IMR-90 (cell line): Measurements from ENCODE around the gene NFKBIZ. TPM values are rescaled to one million over a fixed set of nuclear protein-coding genes. Genes with fewer than 3 reads are reported as not detected.

ENCODE experiments used
- ATAC-seq: fragments of 200-7000 bp; cut with Tn5 transposase; 2 replicates; pipeline ENCODE4 v1.9.1; 2020; ENCODE audit warnings: low read depth, mild to moderate bottlenecking, moderate library complexity
- BruUV-seq: library from RNA; stranded (reverse); fragments of 400-500 nt; replicated peaks from 2 replicates; lab custom pipeline; 2021; lab: Mats Ljungman, UMichigan
- CTCF ChIA-PET: fragments of 300-600 bp; formaldehyde crosslinking; extraction: SDS; loops from one replicate; lab custom pipeline; 2021; ENCODE audit warnings: antibody characterized with exemption; lab: Yijun Ruan, JAX
- POLR2A ChIA-PET: fragments of 300-600 bp; sonication (Branson Sonifier 250); formaldehyde crosslinking; loops from one replicate; lab custom pipeline; 2022; ENCODE audit warnings: antibody characterized with exemption; ENCODE audit not compliant: unreplicated experiment; lab: Charles Lee
- DNase-seq: peaks from one replicate; pipeline ENCODE4 v3.0.0; 2013
- H2AFZ ChIP-seq: replicated peaks from 2 replicates; pipeline ENCODE3; 2013; ENCODE audit warnings: low read length, mild to moderate bottlenecking; ENCODE audit not compliant: poor library complexity
- H2AK5ac ChIP-seq: 2 replicates; pipeline ENCODE4 v1.6.1; 2013; ENCODE audit warnings: low read depth, low read length, inconsistent platforms
- H2AK9ac ChIP-seq: replicated peaks from 2 replicates; pipeline ENCODE3; 2013; ENCODE audit warnings: mild to moderate bottlenecking, low read depth, low read length, moderate library complexity; ENCODE audit not compliant: poor library complexity
- H2BK120ac ChIP-seq: 2 replicates; pipeline ENCODE4 v1.6.1; 2013; ENCODE audit warnings: low read depth, low read length, inconsistent platforms
- H2BK15ac ChIP-seq: 3 replicates; pipeline ENCODE4 v1.6.1; 2013; ENCODE audit warnings: low read depth, low read length, inconsistent platforms
- H2BK20ac ChIP-seq: 2 replicates; pipeline ENCODE4 v1.6.1; 2013; ENCODE audit warnings: low read depth, mild to moderate bottlenecking, inconsistent platforms, low read length, moderate library complexity
- H2BK5ac ChIP-seq: 2 replicates; pipeline ENCODE4 v1.6.1; 2013; ENCODE audit warnings: mild to moderate bottlenecking, low read depth, low read length, inconsistent platforms; ENCODE audit not compliant: poor library complexity, severe bottlenecking
- H3K14ac ChIP-seq: replicated peaks from 2 replicates; pipeline ENCODE4 v1.6.1; 2013; ENCODE audit warnings: low read depth, low read length, inconsistent platforms
- H3K18ac ChIP-seq: 2 replicates; pipeline ENCODE4 v1.6.1; 2013; ENCODE audit warnings: low read depth, low read length, control low read depth
- H3K23ac ChIP-seq: 2 replicates; pipeline ENCODE4 v1.6.1; 2013; ENCODE audit warnings: low read depth, low read length, inconsistent platforms
- H3K27ac ChIP-seq: 2 replicates; pipeline ENCODE4 v1.5.1; 2013; ENCODE audit warnings: mild to moderate bottlenecking, control low read depth, low read length; ENCODE audit not compliant: insufficient read depth
- H3K27me3 ChIP-seq: 2 replicates; pipeline ENCODE4 v1.6.1; 2013; ENCODE audit warnings: low read length; ENCODE audit not compliant: control insufficient read depth, insufficient read depth
- H3K36me3 ChIP-seq: 2 replicates; pipeline ENCODE4 v1.6.1; 2013; ENCODE audit warnings: low read length, mixed read lengths; ENCODE audit not compliant: control insufficient read depth, insufficient read depth
- H3K4ac ChIP-seq: 2 replicates; pipeline ENCODE4 v1.6.1; 2013; ENCODE audit warnings: low read depth, low read length, inconsistent platforms
- H3K4me1 ChIP-seq: 2 replicates; pipeline ENCODE4 v1.6.1; 2013; ENCODE audit warnings: low read length, mixed read lengths; ENCODE audit not compliant: control insufficient read depth, insufficient read depth
- H3K4me2 ChIP-seq: 2 replicates; pipeline ENCODE4 v1.6.1; 2013; ENCODE audit warnings: low read depth, mild to moderate bottlenecking, control low read depth, low read length, moderate library complexity
- H3K4me3 ChIP-seq: 2 replicates; pipeline ENCODE4 v1.5.1; 2013; ENCODE audit warnings: low read depth, mild to moderate bottlenecking, control low read depth, low read length, moderate library complexity; ENCODE audit not compliant: insufficient read depth
- H3K56ac ChIP-seq: 2 replicates; pipeline ENCODE4 v1.6.1; 2013; ENCODE audit warnings: low read length, inconsistent platforms; ENCODE audit not compliant: insufficient read depth; ENCODE audit errors: extremely low read depth
- H3K79me1 ChIP-seq, 2 experiments: 2 replicates each; pipeline ENCODE4 v1.6.1; 2013; ENCODE audit warnings: low read length in 2 of 2, inconsistent platforms in 1 of 2, low read depth in 1 of 2
- H3K9ac ChIP-seq: 2 replicates; pipeline ENCODE4 v1.6.1; 2013; ENCODE audit warnings: low read depth, low read length, control low read depth
- H3K9me1 ChIP-seq: 2 replicates; pipeline ENCODE4 v1.6.1; 2013; ENCODE audit warnings: low read length, inconsistent platforms; ENCODE audit not compliant: insufficient read depth
- H3K9me3 ChIP-seq: 2 replicates; pipeline ENCODE4 v1.6.1; 2013; ENCODE audit warnings: low read length; ENCODE audit not compliant: control insufficient read depth, insufficient read depth
- H4K20me1 ChIP-seq: 2 replicates; pipeline ENCODE4 v1.6.1; 2013; ENCODE audit warnings: low read length, inconsistent platforms; ENCODE audit not compliant: insufficient read depth
- H4K5ac ChIP-seq: 2 replicates; pipeline ENCODE4 v1.6.1; 2013; ENCODE audit warnings: mild to moderate bottlenecking, low read depth, low read length, control low read depth
- H4K8ac ChIP-seq, 2 experiments: 2 replicates each; pipeline ENCODE4 v1.6.1; 2013; ENCODE audit warnings: low read depth in 2 of 2, low read length in 2 of 2, control low read depth in 1 of 2, inconsistent platforms in 1 of 2
- H4K91ac ChIP-seq: 2 replicates; pipeline ENCODE4 v1.6.1; 2013; ENCODE audit warnings: low read depth, low read length, inconsistent platforms; ENCODE audit not compliant: insufficient read depth
- BHLHE40 ChIP-seq: fragments of 150-350 bp; IDR thresholded peaks from 2 replicates; pipeline ENCODE4 v1.6.1; 2016; ENCODE audit warnings: mild to moderate bottlenecking, low read depth, low read length
- CEBPB ChIP-seq: IDR thresholded peaks from 2 replicates; pipeline ENCODE4 v1.6.1; 2012; ENCODE audit warnings: low read depth, low read length, improper control_type of control experiment
- CHD1 ChIP-seq: IDR thresholded peaks from 2 replicates; pipeline ENCODE4 v1.6.1; 2012; ENCODE audit warnings: low read depth, low read length, improper control_type of control experiment
- MAZ ChIP-seq: IDR thresholded peaks from 2 replicates; pipeline ENCODE4 v1.6.1; 2012; ENCODE audit warnings: low read depth, mild to moderate bottlenecking, low read length, improper control_type of control experiment, moderate library complexity, borderline replicate concordance
- MXI1 ChIP-seq: IDR thresholded peaks from 2 replicates; pipeline ENCODE4 v1.6.1; 2012; ENCODE audit warnings: low read depth, mild to moderate bottlenecking, low read length, moderate library complexity, borderline replicate concordance
- NFE2L2 ChIP-seq: fragments of 150-350 bp; IDR thresholded peaks from 2 replicates; pipeline ENCODE4 v1.6.1; 2016; ENCODE audit warnings: low read depth, mild to moderate bottlenecking, low read length
- POLR2A ChIP-seq: IDR thresholded peaks from 2 replicates; pipeline ENCODE4 v1.6.1; 2012; ENCODE audit warnings: mild to moderate bottlenecking, low read depth, low read length
- RAD21 ChIP-seq: IDR thresholded peaks from 2 replicates; pipeline ENCODE4 v1.6.1; 2012; ENCODE audit warnings: low read length, improper control_type of control experiment
- RFX5 ChIP-seq: IDR thresholded peaks from 2 replicates; pipeline ENCODE4 v1.8.0; 2012; ENCODE audit warnings: low read depth, mild to moderate bottlenecking, low read length, moderate library complexity
- SMC3 ChIP-seq: fragments of 150-350 bp; IDR thresholded peaks from 2 replicates; pipeline ENCODE4 v1.6.1; 2016; ENCODE audit warnings: low read depth, mild to moderate bottlenecking, antibody characterized with exemption, low read length, moderate library complexity
- WGBS, 2 experiments: methylation state at CpG; one replicate each; pipeline versions ENCODE4 v1.1.5 to v1.1.7; 2013; ENCODE audit warnings: missing lambda C conversion rate in 2 of 2; ENCODE audit not compliant: insufficient read length in 1 of 2; ENCODE audit errors: extremely low coverage in 2 of 2; 5-methylcytosine and 5-hydroxymethylcytosine counted together
- dilution Hi-C: fragments of 300-500 bp; cut with HindIII; formaldehyde crosslinking; loops from one replicate; pipeline ENCODE4 v1.14.3; 2018; ENCODE audit warnings: low sequenced_read_pairs; ENCODE audit not compliant: unreplicated experiment
- in situ Hi-C: fragments of 300-500 bp; cut with MboI; formaldehyde crosslinking; loops from 3 replicates; pipeline ENCODE4 v1.14.3; 2019; ENCODE audit warnings: low sequenced_read_pairs, inconsistent platforms, mixed read lengths
- intact Hi-C: fragments of 100-400 bp; cut with micrococcal nuclease; formaldehyde crosslinking; loops from 2 replicates; pipeline ENCODE4 v1.10.0; 2022
- polyA plus RNA-seq, 3 experiments: library from polyadenylated mRNA; depleted of rRNA; stranded (reverse); fragments of >200 nt; gene quantifications; 2 replicates each; pipeline ENCODE4 v1.2.3, GENCODE V29; 2012; ENCODE audit warnings: low replicate concordance in 1 of 3
- total RNA-seq: library from RNA; depleted of rRNA; stranded (reverse); fragments of >200 nt; gene quantifications from 2 replicates; pipeline ENCODE4 v1.2.3, GENCODE V29; 2012
- TF ChIP-seq, protein P1 (sequence below): conservative IDR thresholded peaks from 2 replicates; pipeline ENCODE4 v1.5.1; 2012; ENCODE audit warnings: mild to moderate bottlenecking, low read depth, low read length, improper control_type of control experiment
- TF ChIP-seq, protein P2 (sequence below): fragments of 150-350 bp; IDR thresholded peaks from 2 replicates; pipeline ENCODE4 v1.6.1; 2016; ENCODE audit warnings: low read depth, mild to moderate bottlenecking, low read length, moderate library complexity, borderline replicate concordance
- TF ChIP-seq, protein P3 (sequence below): fragments of 150-350 bp; IDR thresholded peaks from 2 replicates; pipeline ENCODE4 v1.6.1; 2017; ENCODE audit warnings: mild to moderate bottlenecking, antibody characterized with exemption, low read length, low read depth

NFKBIZ gene
- total and polyA plus RNA-seq, 2 of the 4 experiments (the other 2 are of a cell fraction) = 35.0 to 40.9 TPM

GRCh38 chr3:101848326-101848725 lies 988 bp upstream of the NFKBIZ start:
- H2BK120ac ChIP-seq = 0 out of 2 replicates have a peak overlapping the region, but pooled peaks have one; percentile 41
- ChIA-PET POLR2A (no interaction called here), CTCF (interaction anchor here (2.3 kb wide), 1 partner anchor 377 kb away, joined by 8 read pairs; no protein-coding TSS in a partner anchor)
- H2AK5ac ChIP-seq = no peak overlapping the region; the same call in 1 of the 2 replicates
- peak overlapping the region; percentile 11; the same call in 1 of the 2 replicates for H3K56ac ChIP-seq
- dilution Hi-C loops (no loop called here), in situ Hi-C loops (no loop called here), intact Hi-C loops (no loop called here)
- no peak overlapping the region for H2AFZ ChIP-seq
- peaks cover 36% of the 10 kb centered on the region for H4K20me1 ChIP-seq
- peaks cover 23 to 30% of the 10 kb centered on the region in 2 experiments for H3K79me1 ChIP-seq
- H3K9me3 ChIP-seq = no peaks in the 10 kb centered on the region
- H2AK9ac ChIP-seq = no peak overlapping the region
- WGBS, 2 experiments = no CpG with 5 or more reads among the region's 3 CpGs
- peak overlapping the region; percentile 84 for H3K9ac ChIP-seq
- DNase-seq (no peak), ATAC-seq (no peak)
- no peak overlapping the region for H3K4me3 ChIP-seq
- H2BK5ac ChIP-seq = peak overlapping the region; percentile 90
- H3K18ac ChIP-seq = peak overlapping the region; percentile 68; the same call in 1 of the 2 replicates
- H2BK20ac ChIP-seq = no peak overlapping the region
- peaks cover 15% of the 10 kb centered on the region for H3K36me3 ChIP-seq
- no TSS peak for BruUV-seq
- no peak overlapping the region for H2BK15ac ChIP-seq
- H4K91ac ChIP-seq = peak overlapping the region; percentile 20; the same call in 1 of the 2 replicates
- peak overlapping the region; percentile 93; the same call in 1 of the 2 replicates for H3K23ac ChIP-seq
- peak overlapping the region; percentile 66 for H3K4me2 ChIP-seq
- H3K27me3 ChIP-seq = no peaks in the 10 kb centered on the region
- peaks cover 9% of the 10 kb centered on the region for H3K4me1 ChIP-seq
- peak overlapping the region; percentile 93 to 95 for H4K8ac ChIP-seq
- peak overlapping the region; percentile 96; the same call in 1 of the 2 replicates for H3K27ac ChIP-seq
- H4K5ac ChIP-seq = peak overlapping the region; percentile 58; the same call in 1 of the 2 replicates
- TF ChIP-seq NFE2L2 (no peak), CHD1 (no peak), BHLHE40 (no peak), CEBPB (no peak), POLR2A (no peak), MXI1 (no peak), MAZ (no peak), RAD21 (no peak), RFX5 (no peak), SMC3 (no peak)
- TF ChIP-seq, protein P1, sequence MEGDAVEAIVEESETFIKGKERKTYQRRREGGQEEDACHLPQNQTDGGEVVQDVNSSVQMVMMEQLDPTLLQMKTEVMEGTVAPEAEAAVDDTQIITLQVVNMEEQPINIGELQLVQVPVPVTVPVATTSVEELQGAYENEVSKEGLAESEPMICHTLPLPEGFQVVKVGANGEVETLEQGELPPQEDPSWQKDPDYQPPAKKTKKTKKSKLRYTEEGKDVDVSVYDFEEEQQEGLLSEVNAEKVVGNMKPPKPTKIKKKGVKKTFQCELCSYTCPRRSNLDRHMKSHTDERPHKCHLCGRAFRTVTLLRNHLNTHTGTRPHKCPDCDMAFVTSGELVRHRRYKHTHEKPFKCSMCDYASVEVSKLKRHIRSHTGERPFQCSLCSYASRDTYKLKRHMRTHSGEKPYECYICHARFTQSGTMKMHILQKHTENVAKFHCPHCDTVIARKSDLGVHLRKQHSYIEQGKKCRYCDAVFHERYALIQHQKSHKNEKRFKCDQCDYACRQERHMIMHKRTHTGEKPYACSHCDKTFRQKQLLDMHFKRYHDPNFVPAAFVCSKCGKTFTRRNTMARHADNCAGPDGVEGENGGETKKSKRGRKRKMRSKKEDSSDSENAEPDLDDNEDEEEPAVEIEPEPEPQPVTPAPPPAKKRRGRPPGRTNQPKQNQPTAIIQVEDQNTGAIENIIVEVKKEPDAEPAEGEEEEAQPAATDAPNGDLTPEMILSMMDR = no peak
- TF ChIP-seq, protein P2, sequence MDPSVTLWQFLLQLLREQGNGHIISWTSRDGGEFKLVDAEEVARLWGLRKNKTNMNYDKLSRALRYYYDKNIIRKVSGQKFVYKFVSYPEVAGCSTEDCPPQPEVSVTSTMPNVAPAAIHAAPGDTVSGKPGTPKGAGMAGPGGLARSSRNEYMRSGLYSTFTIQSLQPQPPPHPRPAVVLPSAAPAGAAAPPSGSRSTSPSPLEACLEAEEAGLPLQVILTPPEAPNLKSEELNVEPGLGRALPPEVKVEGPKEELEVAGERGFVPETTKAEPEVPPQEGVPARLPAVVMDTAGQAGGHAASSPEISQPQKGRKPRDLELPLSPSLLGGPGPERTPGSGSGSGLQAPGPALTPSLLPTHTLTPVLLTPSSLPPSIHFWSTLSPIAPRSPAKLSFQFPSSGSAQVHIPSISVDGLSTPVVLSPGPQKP = no peak
- TF ChIP-seq, protein P3, sequence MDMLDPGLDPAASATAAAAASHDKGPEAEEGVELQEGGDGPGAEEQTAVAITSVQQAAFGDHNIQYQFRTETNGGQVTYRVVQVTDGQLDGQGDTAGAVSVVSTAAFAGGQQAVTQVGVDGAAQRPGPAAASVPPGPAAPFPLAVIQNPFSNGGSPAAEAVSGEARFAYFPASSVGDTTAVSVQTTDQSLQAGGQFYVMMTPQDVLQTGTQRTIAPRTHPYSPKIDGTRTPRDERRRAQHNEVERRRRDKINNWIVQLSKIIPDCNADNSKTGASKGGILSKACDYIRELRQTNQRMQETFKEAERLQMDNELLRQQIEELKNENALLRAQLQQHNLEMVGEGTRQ = no peak
- H3K9me1 ChIP-seq = peaks cover 9% of the 10 kb centered on the region
- 0 out of 2 replicates have a peak overlapping the region, but pooled peaks have one; percentile 87 for H3K4ac ChIP-seq
- 0 out of 2 replicates have a peak overlapping the region, but pooled peaks have one; percentile 43 for H3K14ac ChIP-seq
